WTC11 (cell line): Measurements from ENCODE around the gene ELP5. TPM values are rescaled to one million over a fixed set of nuclear protein-coding genes. Genes with fewer than 3 reads are reported as not detected.

Source experiments
- ATAC-seq: fragments of 200-7000 bp; cut with Tn5 transposase; 2 replicates; pipeline ENCODE4 v1.10.0; 2021; ENCODE audit warnings: mild to moderate bottlenecking, moderate library complexity
- CTCF ChIA-PET: fragments of 300-600 bp; sonication (Branson Sonifier 250); formaldehyde crosslinking; loops from one replicate; lab custom pipeline; 2021; ENCODE audit warnings: antibody characterized with exemption; lab: Charles Lee
- POLR2A ChIA-PET: fragments of 350-600 bp; sonication (Branson Sonifier 250); formaldehyde crosslinking; loops from one replicate; lab custom pipeline; 2021; ENCODE audit warnings: antibody characterized with exemption; lab: Charles Lee
- DNase-seq: peaks from one replicate; pipeline ENCODE4 v3.0.0; 2021; ENCODE audit warnings: low spot score
- H3K27ac Mint-ChIP-seq: 2 replicates; pipeline ENCODE4 v1.8.0; 2021; ENCODE audit warnings: mixed read lengths
- H3K27me3 Mint-ChIP-seq: 2 replicates; pipeline ENCODE4 v1.8.0; 2021; ENCODE audit warnings: low read depth, mild to moderate bottlenecking, moderate library complexity, mixed read lengths
- H3K36me3 Mint-ChIP-seq: 2 replicates; pipeline ENCODE4 v1.8.0; 2021; ENCODE audit warnings: mixed read lengths
- H3K4me1 Mint-ChIP-seq: 2 replicates; pipeline ENCODE4 v1.8.0; 2022; ENCODE audit warnings: mixed read lengths
- H3K4me3 Mint-ChIP-seq: 2 replicates; pipeline ENCODE4 v1.8.0; 2021; ENCODE audit warnings: mild to moderate bottlenecking, moderate library complexity, mixed read lengths
- H3K9me3 Mint-ChIP-seq: 2 replicates; pipeline ENCODE4 v1.8.0; 2021; ENCODE audit warnings: mixed read lengths
- AFF4 ChIP-seq: sonication (generic); formaldehyde crosslinking; IDR thresholded peaks from 2 replicates; pipeline ENCODE4 v1.8.1; 2023; ENCODE audit warnings: mild to moderate bottlenecking, missing genetic modification reagents, borderline replicate concordance
- ATF1 ChIP-seq: sonication (generic); formaldehyde crosslinking; IDR thresholded peaks from 2 replicates; pipeline ENCODE4 v1.8.1; 2023; ENCODE audit warnings: mild to moderate bottlenecking, moderate library complexity, missing genetic modification reagents
- CBFB ChIP-seq: sonication (generic); formaldehyde crosslinking; IDR thresholded peaks from 2 replicates; pipeline ENCODE4 v1.8.1; 2022; ENCODE audit warnings: mild to moderate bottlenecking, low read depth, missing genetic modification reagents
- E2F1 ChIP-seq: sonication (generic); formaldehyde crosslinking; IDR thresholded peaks from 2 replicates; pipeline ENCODE4 v1.8.0; 2022; ENCODE audit warnings: mild to moderate bottlenecking, missing genetic modification reagents
- E2F4 ChIP-seq: sonication (generic); formaldehyde crosslinking; IDR thresholded peaks from 2 replicates; pipeline ENCODE4 v1.8.1; 2022; ENCODE audit warnings: low read depth, mild to moderate bottlenecking, moderate library complexity, missing genetic modification reagents, borderline replicate concordance
- E2F5 ChIP-seq: sonication (generic); formaldehyde crosslinking; IDR thresholded peaks from 2 replicates; pipeline ENCODE4 v1.8.1; 2022; ENCODE audit warnings: mild to moderate bottlenecking, moderate library complexity, missing genetic modification reagents
- FOXP1 ChIP-seq: sonication (generic); formaldehyde crosslinking; IDR thresholded peaks from 2 replicates; pipeline ENCODE4 v1.8.0; 2022; ENCODE audit warnings: missing genetic modification reagents, mild to moderate bottlenecking, moderate library complexity, borderline replicate concordance
- HMGA2 ChIP-seq: fragments of 250-450 bp; sonication (Bioruptor Pico); IDR thresholded peaks from 2 replicates; pipeline ENCODE4 v1.4.0; 2021; ENCODE audit warnings: mild to moderate bottlenecking, moderate library complexity
- IRF1 ChIP-seq: sonication (generic); formaldehyde crosslinking; IDR thresholded peaks from 2 replicates; pipeline ENCODE4 v1.8.0; 2023; ENCODE audit warnings: missing genetic modification reagents
- IRF2 ChIP-seq: sonication (generic); formaldehyde crosslinking; IDR thresholded peaks from 2 replicates; pipeline ENCODE4 v1.8.0; 2022; ENCODE audit warnings: low read depth, missing genetic modification reagents, borderline replicate concordance
- MLX ChIP-seq: sonication (generic); formaldehyde crosslinking; IDR thresholded peaks from 2 replicates; pipeline ENCODE4 v1.8.1; 2023; ENCODE audit warnings: mild to moderate bottlenecking, missing genetic modification reagents, moderate library complexity
- SP1 ChIP-seq: sonication (generic); formaldehyde crosslinking; conservative IDR thresholded peaks from 2 replicates; pipeline ENCODE4 v1.8.1; 2022; ENCODE audit warnings: missing genetic modification reagents
- STAT6 ChIP-seq: sonication (generic); formaldehyde crosslinking; conservative IDR thresholded peaks from 2 replicates; pipeline ENCODE4 v1.8.1; 2023; ENCODE audit warnings: mild to moderate bottlenecking, low read depth, missing genetic modification reagents, moderate library complexity
- TEAD4 ChIP-seq: sonication (generic); formaldehyde crosslinking; IDR thresholded peaks from 2 replicates; pipeline ENCODE4 v1.8.0; 2022; ENCODE audit warnings: mild to moderate bottlenecking, missing genetic modification reagents
- TP53 ChIP-seq: sonication (generic); formaldehyde crosslinking; IDR thresholded peaks from 2 replicates; pipeline ENCODE4 v1.8.1; 2023; ENCODE audit warnings: mild to moderate bottlenecking, missing genetic modification reagents
- ZBTB21 ChIP-seq: sonication (generic); formaldehyde crosslinking; IDR thresholded peaks from 2 replicates; pipeline ENCODE4 v1.8.1; 2023; ENCODE audit warnings: mild to moderate bottlenecking, missing genetic modification reagents, borderline replicate concordance
- ZMAT4 ChIP-seq: fragments of 250-450 bp; sonication (Bioruptor Pico); IDR thresholded peaks from 2 replicates; pipeline ENCODE4 v1.9.0; 2021; ENCODE audit warnings: mild to moderate bottlenecking
- ZNF121 ChIP-seq: sonication (generic); formaldehyde crosslinking; IDR thresholded peaks from 2 replicates; pipeline ENCODE4 v1.8.0; 2023; ENCODE audit warnings: missing genetic modification reagents
- ZNF219 ChIP-seq: sonication (generic); formaldehyde crosslinking; IDR thresholded peaks from 2 replicates; pipeline ENCODE4 v1.8.0; 2023; ENCODE audit warnings: missing genetic modification reagents, mild to moderate bottlenecking, borderline replicate concordance
- ZNF263 ChIP-seq: sonication (generic); formaldehyde crosslinking; IDR thresholded peaks from 2 replicates; pipeline ENCODE4 v1.8.1; 2022; ENCODE audit warnings: low read depth, mild to moderate bottlenecking, moderate library complexity, missing genetic modification reagents
- ZNF317 ChIP-seq: sonication (generic); formaldehyde crosslinking; IDR thresholded peaks from 2 replicates; pipeline ENCODE4 v1.8.1; 2023; ENCODE audit warnings: low read depth, mild to moderate bottlenecking, moderate library complexity, missing genetic modification reagents, borderline replicate concordance
- ZNF423 ChIP-seq: fragments of 250-450 bp; sonication (Bioruptor Pico); IDR thresholded peaks from 2 replicates; pipeline ENCODE4 v2.1.2; 2022; ENCODE audit warnings: mild to moderate bottlenecking, moderate library complexity
- total RNA-seq: library from RNA; stranded (reverse); gene quantifications from 3 replicates; pipeline ENCODE4 v1.2.3, GENCODE V29; 2021

The ELP5 gene
- total RNA-seq, 1 experiment from 2014 or later, result 101 TPM

GRCh38 chr17:7294614-7295153, 42.7 kb downstream of the ELP5 start, which contains the start of gene YBX2 (continued):
- peak; percentile 93; the same call in 1 of the 2 replicates for TF ChIP-seq TP53 (CRISPR knock-in tag)
- peak; percentile 16; the same call in 1 of the 2 replicates for TF ChIP-seq ZBTB21 (CRISPR knock-in tag)
- 0 out of 2 replicates have a peak, but pooled peaks have one; percentile 5 for TF ChIP-seq CBFB (CRISPR knock-in tag)
- peak; percentile 96 for TF ChIP-seq E2F5 (CRISPR knock-in tag)
- TF ChIP-seq MLX (CRISPR knock-in tag), result no peak
- TF ChIP-seq ZNF263 (CRISPR knock-in tag), result 0 out of 2 replicates have a peak, but pooled peaks have one; percentile 19
- TF ChIP-seq IRF1 (CRISPR knock-in tag), result no peak
- peak; percentile 47; the same call in 1 of the 2 replicates for TF ChIP-seq ZNF317
- peak; percentile 92 for TF ChIP-seq SP1 (CRISPR knock-in tag)
- TF ChIP-seq HMGA2, result no peak
- peak; percentile 84; the same call in 1 of the 2 replicates for TF ChIP-seq FOXP1 (CRISPR knock-in tag)

- Mint-ChIP-seq H3K27me3 (peaks cover 78% of the 10 kb centered on the region), H3K4me3 (peak overlapping the region; percentile 70), H3K27ac (peak overlapping the region; percentile 45; the same call in 1 of the 2 replicates), H3K9me3 (no peaks in the 10 kb centered on the region), H3K4me1 (peaks cover 23% of the 10 kb centered on the region), H3K36me3 (no peaks in the 10 kb centered on the region)
- CTCF ChIA-PET, result interaction anchor here (0.7 to 4.1 kb wide), 25 partner anchors 7 to 249 kb away, joined by 3 to 119 read pairs (median 4); partner anchors contain the start of genes ACADVL, ACAP1, DLG4 and DVL2
- POLR2A ChIA-PET, result interaction anchor here (1.2 to 1.4 kb wide), 2 partner anchors 11 to 15 kb away, joined by 3 to 7 read pairs; no protein-coding TSS in a partner anchor
- ATAC-seq (no peak), DNase-seq (no peak)
- TF ChIP-seq E2F1, result no peak
- TF ChIP-seq ATF1 (CRISPR knock-in tag), result no peak
- TF ChIP-seq E2F4, result no peak
- no peak for TF ChIP-seq STAT6 (CRISPR knock-in tag)
- TF ChIP-seq ZNF121 (CRISPR knock-in tag), result no peak
- no peak for TF ChIP-seq ZMAT4
- TF ChIP-seq ZNF423 (CRISPR knock-in tag), result no peak
- no peak for TF ChIP-seq AFF4
- TF ChIP-seq IRF2 (CRISPR knock-in tag), result no peak
- TF ChIP-seq ZNF219 (CRISPR knock-in tag), result no peak
- TF ChIP-seq ZNF263 (CRISPR knock-in tag), result no peak
- no peak for TF ChIP-seq TEAD4
Observed at GRCh38 chr17:7295230-7296180, 43.5 kb downstream of the ELP5 start.
